ENCODE results near the gene RBBP5. TPM values are rescaled to one million over a fixed set of nuclear protein-coding genes. Genes with fewer than 3 reads are reported as not detected.

The RBBP5 gene
- total RNA-seq, 1 experiment from 2014 or later, result 17.3 TPM

DNA sequence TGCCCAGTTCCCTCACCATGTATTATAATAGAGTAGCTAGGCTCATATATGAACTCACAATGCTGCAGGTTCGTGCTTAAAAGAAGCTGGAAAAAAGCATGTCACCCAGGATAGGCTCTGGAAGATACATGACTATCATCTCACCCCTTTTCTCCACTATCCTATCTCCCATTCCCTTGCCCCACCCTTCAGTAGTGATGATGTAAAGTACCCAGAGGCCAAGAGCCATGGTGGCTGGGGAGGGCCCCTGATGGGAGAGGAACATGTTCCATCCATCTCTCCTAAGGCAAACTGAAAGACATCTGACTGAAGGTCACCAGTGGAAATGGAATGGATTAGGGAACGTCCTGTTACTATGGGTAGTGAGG, 20.3 kb upstream of the RBBP5 start:
- Mint-ChIP-seq H3K27me3 (ENCODE audit: low read depth) (no peaks in the 10 kb centered on the region), H3K4me1 (peaks cover 22 to 25% of the 10 kb centered on the region in 2 experiments), H3K4me3 (no peak overlapping the region; a peak in 1 of 5 replicates), H3K36me3 (ENCODE audit: insufficient read depth in 1 of 3, low read depth in 3 of 3) (peaks cover 14 to 28% (median 15%) of the 10 kb centered on the region in 3 experiments; a peak in 6 of 7 replicates), H3K9me3 (peaks cover 14 to 18% of the 10 kb centered on the region in 2 experiments), H3K27ac (no peak overlapping the region)
- Histone ChIP-seq H3K4ac (ENCODE audit: low read depth, low read length) (no peak overlapping the region), H2BK5ac (ENCODE audit: insufficient read length, low read length) (no peak overlapping the region), H2BK15ac (ENCODE audit: low read depth, low read length) (no peak overlapping the region), H4K8ac (replicated peaks; ENCODE audit: insufficient read length, low read depth, low read length) (no peak overlapping the region), H3T11ph (ENCODE audit: low read length) (no peak overlapping the region), H3K18ac (ENCODE audit: insufficient read length, low read depth, low read length) (no peak overlapping the region), H3K9me3 (ENCODE audit: control insufficient read depth, low read depth, low read length) (no peaks in the 10 kb centered on the region), H3K27ac (ENCODE audit: insufficient read length, low read depth, low read length) (no peak overlapping the region), H2BK12ac (ENCODE audit: insufficient read length, low read depth, low read length) (no peak overlapping the region), H3K23me2 (ENCODE audit: insufficient read length, low read depth, low read length, poor library complexity, severe bottlenecking) (no peaks in the 10 kb centered on the region), H3K4me1 (ENCODE audit: insufficient read depth, low read length) (peaks cover 5% of the 10 kb centered on the region; the same call in 1 of the 2 replicates), H3K79me2 (ENCODE audit: insufficient read depth, low read length) (no peaks in the 10 kb centered on the region), H2AK5ac (ENCODE audit: insufficient read length, low read length) (no peak overlapping the region), H3K14ac (ENCODE audit: insufficient read depth, low read length) (no peak overlapping the region), H3K9ac (ENCODE audit: extremely low read depth, insufficient read length, low read length) (no peak overlapping the region), H4K91ac (ENCODE audit: insufficient read length, low read depth, low read length) (no peak overlapping the region), H3K56ac (ENCODE audit: insufficient read length, low read depth, low read length) (no peak overlapping the region), H3K79me1 (ENCODE audit: insufficient read depth, low read depth, low read length, poor library complexity, severe bottlenecking) (no peaks in the 10 kb centered on the region), H4K5ac (ENCODE audit: insufficient read length, low read depth, low read length) (no peak overlapping the region), H2BK120ac (ENCODE audit: low read depth, low read length, poor library complexity, severe bottlenecking) (no peak overlapping the region), H3K4me2 (ENCODE audit: insufficient read depth, insufficient read length, low read length) (no peak overlapping the region), H4K20me1 (ENCODE audit: control insufficient read depth, insufficient read depth, insufficient read length) (no peaks in the 10 kb centered on the region), H2BK20ac (ENCODE audit: low read depth, low read length, poor library complexity, severe bottlenecking) (no peak overlapping the region), H2AFZ (ENCODE audit: low read length) (no peak overlapping the region), H3K27me3 (ENCODE audit: insufficient read depth, low read length) (no peaks in the 10 kb centered on the region), H3K23ac (ENCODE audit: insufficient read length, low read depth, low read length) (no peak overlapping the region)
- TF ChIP-seq, protein P1, sequence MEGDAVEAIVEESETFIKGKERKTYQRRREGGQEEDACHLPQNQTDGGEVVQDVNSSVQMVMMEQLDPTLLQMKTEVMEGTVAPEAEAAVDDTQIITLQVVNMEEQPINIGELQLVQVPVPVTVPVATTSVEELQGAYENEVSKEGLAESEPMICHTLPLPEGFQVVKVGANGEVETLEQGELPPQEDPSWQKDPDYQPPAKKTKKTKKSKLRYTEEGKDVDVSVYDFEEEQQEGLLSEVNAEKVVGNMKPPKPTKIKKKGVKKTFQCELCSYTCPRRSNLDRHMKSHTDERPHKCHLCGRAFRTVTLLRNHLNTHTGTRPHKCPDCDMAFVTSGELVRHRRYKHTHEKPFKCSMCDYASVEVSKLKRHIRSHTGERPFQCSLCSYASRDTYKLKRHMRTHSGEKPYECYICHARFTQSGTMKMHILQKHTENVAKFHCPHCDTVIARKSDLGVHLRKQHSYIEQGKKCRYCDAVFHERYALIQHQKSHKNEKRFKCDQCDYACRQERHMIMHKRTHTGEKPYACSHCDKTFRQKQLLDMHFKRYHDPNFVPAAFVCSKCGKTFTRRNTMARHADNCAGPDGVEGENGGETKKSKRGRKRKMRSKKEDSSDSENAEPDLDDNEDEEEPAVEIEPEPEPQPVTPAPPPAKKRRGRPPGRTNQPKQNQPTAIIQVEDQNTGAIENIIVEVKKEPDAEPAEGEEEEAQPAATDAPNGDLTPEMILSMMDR (conservative IDR thresholded peaks at IDR 0.05), result no peak
- no CpG with 5 or more reads among the region's 2 CpGs for WGBS (ENCODE audit: extremely low coverage, insufficient read length, low lambda C conversion rate)
- no peak for DNase-seq
